Effector memory CD4-positive, alpha-beta T cell (primary cell): ENCODE results near the gene IL1R2.
"Not testable (repeated sequence)": the region's sequence is repeated elsewhere in the genome, so short reads cannot be mapped to it uniquely, and the experiment has no call there.

Experiments used
- DNase-seq, 3 donors: peaks; one replicate each; pipeline ENCODE4 v3.0.0-alpha.2; 2020
- H3K27ac ChIP-seq: 2 replicates; pipeline ENCODE4 v1.7.0; 2013; ENCODE audit warnings: mild to moderate bottlenecking, low read length, moderate library complexity; ENCODE audit not compliant: insufficient read depth, poor library complexity, severe bottlenecking
- H3K27me3 ChIP-seq: replicated peaks from 2 replicates; pipeline ENCODE4 v1.7.0; 2013; ENCODE audit warnings: mild to moderate bottlenecking, low read length; ENCODE audit not compliant: insufficient read depth, control insufficient read depth, poor library complexity, severe bottlenecking
- H3K36me3 ChIP-seq: 2 replicates; pipeline ENCODE4 v1.7.0; 2013; ENCODE audit warnings: mild to moderate bottlenecking, low read length, moderate library complexity; ENCODE audit not compliant: control insufficient read depth, insufficient read depth
- H3K4me1 ChIP-seq: 2 replicates; pipeline ENCODE4 v1.7.0; 2013; ENCODE audit warnings: low read length, mild to moderate bottlenecking; ENCODE audit not compliant: control insufficient read depth, insufficient read depth, poor library complexity, severe bottlenecking
- H3K4me3 ChIP-seq: 2 replicates; pipeline ENCODE4 v1.7.0; 2013; ENCODE audit warnings: low read length, low read depth, mild to moderate bottlenecking; ENCODE audit not compliant: insufficient read depth, poor library complexity, severe bottlenecking
- H3K9me3 ChIP-seq: 2 replicates; pipeline ENCODE4 v1.7.0; 2013; ENCODE audit warnings: mild to moderate bottlenecking, low read length, moderate library complexity; ENCODE audit not compliant: control insufficient read depth

IL1R2 gene

GRCh38 chr2:101998556-101998895 is 6.8 kb downstream of the IL1R2 start:
- no peak for DNase-seq
- no peaks in the 10 kb centered on the region for H3K4me1 ChIP-seq
- H3K36me3 ChIP-seq, result no peaks in the 10 kb centered on the region
- H3K27ac ChIP-seq, result no peak overlapping the region
- no peaks in the 10 kb centered on the region for H3K27me3 ChIP-seq
- no peak overlapping the region for H3K4me3 ChIP-seq
- no peaks in the 10 kb centered on the region for H3K9me3 ChIP-seq

DNA sequence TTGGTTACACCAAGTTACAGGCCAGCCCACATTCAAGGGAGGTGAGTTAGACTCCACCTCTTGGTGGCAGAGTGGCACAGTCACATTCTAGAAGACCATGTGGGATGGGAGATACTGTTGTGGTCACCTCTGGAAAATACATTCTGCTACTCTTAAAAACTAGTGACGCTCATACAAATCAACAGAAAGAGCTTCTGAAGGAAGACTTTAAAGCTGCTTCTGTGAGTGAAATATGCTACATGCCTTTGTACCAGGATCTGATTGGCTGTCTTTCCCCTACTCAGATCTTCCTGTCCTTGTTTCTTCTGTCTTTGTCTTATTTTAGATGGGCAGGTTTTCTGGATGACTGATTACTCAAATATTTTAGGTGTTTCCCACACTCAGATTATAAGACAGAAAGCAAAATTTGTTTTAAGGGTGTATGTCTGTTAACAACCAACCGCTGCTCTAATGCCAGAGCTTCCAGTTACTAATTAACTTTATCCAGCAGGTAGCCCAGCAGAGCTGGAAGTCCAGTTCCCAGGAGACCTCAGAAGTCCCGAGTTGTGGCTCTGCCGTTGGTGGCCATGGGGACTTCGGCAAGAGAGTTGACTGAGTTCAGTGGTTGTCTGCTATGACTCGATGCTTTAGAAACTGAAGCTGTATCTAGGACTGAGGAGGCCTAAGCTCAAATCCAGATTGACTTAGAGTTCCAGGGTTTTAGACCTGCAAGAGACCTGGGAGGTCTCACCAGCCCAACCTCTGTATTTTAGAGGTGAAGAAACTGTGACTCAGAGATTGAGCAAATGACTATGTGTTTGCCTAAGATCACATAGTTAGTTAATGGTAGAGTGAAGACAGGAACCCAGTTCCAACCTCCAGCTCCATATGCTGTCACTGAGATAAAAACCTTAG is 7.4 kb downstream of the IL1R2 start:
- H3K27me3 ChIP-seq, result no peaks in the 10 kb centered on the region
- no peak overlapping the region for H3K27ac ChIP-seq
- no peak for DNase-seq
- no peaks in the 10 kb centered on the region for H3K36me3 ChIP-seq
- H3K4me1 ChIP-seq, result no peaks in the 10 kb centered on the region
- no peak overlapping the region for H3K4me3 ChIP-seq
- H3K9me3 ChIP-seq, result no peaks in the 10 kb centered on the region

DNA sequence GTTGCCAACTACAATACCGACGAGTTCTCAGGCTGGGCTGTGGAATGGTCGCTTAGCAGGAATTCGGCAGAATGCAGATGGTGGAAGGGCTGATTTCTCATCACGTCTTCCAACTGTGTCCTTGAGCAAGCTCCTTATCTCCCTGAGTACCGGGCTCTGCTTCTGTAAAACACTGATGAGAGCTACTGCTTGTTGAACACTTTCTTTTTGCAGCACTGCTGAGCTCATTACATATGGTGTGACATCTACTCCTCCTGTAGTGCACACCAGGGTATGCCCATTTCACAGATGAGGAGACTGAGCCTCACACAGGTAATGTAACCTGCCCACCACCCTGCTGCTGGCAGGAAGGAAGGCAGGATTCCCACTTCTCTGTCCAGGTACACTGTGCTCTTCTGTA is 8.3 kb downstream of the IL1R2 start:
- H3K9me3 ChIP-seq, result no peaks in the 10 kb centered on the region
- no peaks in the 10 kb centered on the region for H3K36me3 ChIP-seq
- no peaks in the 10 kb centered on the region for H3K27me3 ChIP-seq
- no peak for DNase-seq
- H3K4me3 ChIP-seq, result no peak overlapping the region
- peaks cover 3% of the 10 kb centered on the region for H3K4me1 ChIP-seq
- H3K27ac ChIP-seq, result no peak overlapping the region

GRCh38 chr2:102000813-102001766 is 9.3 kb downstream of the IL1R2 start:
- Histone ChIP-seq H3K4me1 (peaks cover 3% of the 10 kb centered on the region), H3K36me3 (no peaks in the 10 kb centered on the region), H3K9me3 (no peaks in the 10 kb centered on the region), H3K27ac (no peak overlapping the region), H3K27me3 (no peaks in the 10 kb centered on the region), H3K4me3 (no peak overlapping the region)
- DNase-seq, result no peak

DNA sequence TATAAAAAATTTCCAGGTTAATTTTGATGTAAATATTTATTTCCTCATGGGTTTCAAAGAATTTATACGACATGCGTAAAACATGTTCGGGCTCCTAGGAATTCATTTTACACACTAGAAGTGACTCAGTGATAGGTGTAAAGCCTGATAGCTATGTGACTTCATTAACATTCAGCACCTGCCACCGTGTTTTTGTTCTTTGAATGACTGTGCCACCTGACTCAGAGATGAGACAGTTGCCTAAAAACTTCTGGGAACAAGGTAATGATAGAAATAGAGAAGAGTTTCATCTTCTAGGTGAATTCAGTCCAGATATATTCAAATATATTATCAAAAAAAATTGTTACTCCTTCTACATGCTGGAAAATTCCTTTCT is 10.0 kb downstream of the IL1R2 start:
- Histone ChIP-seq H3K36me3 (no peaks in the 10 kb centered on the region), H3K27ac (no peak overlapping the region), H3K4me1 (peaks cover 3% of the 10 kb centered on the region), H3K4me3 (no peak overlapping the region), H3K27me3 (no peaks in the 10 kb centered on the region), H3K9me3 (no peaks in the 10 kb centered on the region)
- DNase-seq, result no peak

DNA sequence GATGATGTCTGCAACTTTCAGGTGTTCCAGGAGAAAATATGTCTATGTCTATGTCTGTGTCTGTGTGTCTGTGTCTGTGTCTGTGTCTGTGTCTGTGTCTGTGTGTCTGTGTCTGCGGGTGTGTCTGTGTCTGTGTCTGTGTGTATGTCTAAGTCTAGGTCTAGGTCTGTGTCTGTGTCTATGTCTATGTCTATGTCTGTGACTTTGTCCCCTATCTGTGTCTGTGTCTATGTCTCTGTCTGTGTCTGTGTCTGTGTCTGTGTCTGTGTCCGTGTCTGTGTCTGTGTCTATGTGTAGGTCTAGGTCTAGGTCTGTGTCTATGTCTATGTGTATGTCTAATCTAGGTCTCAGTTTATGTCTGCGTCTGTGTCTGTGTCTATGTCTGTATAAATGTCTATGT is 10.5 kb downstream of the IL1R2 start:
- Histone ChIP-seq H3K36me3 (no peaks in the 10 kb centered on the region), H3K9me3 (no peaks in the 10 kb centered on the region), H3K27ac (no peak overlapping the region), H3K4me1 (peaks cover 3% of the 10 kb centered on the region), H3K27me3 (no peaks in the 10 kb centered on the region), H3K4me3 (no peak overlapping the region)
- no peak for DNase-seq

DNA sequence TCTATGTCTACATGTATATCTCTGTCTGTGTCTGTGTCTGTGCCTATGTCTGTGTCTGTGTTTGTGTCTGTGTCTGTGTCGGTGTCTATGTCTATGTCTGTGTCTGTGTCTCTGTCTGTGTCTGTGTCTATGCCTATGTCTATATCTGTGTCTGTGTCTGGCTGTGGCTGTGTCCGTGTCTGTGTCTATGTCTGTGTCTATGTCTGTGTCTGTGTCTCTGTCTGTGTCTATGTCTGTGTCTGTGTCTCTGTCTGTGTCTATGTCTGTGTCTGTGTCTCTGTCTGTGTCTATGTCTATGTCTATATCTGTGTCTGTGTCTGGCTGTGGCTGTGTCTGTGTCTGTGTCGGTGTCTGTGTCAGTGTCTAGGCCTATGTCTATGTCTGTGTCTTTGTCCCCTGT is 11.1 kb downstream of the IL1R2 start:
- H3K36me3 ChIP-seq, DNase-seq, H3K9me3 ChIP-seq, H3K4me1 ChIP-seq, H3K4me3 ChIP-seq, H3K27ac ChIP-seq, H3K27me3 ChIP-seq: not testable (repeated sequence)

- no peaks in the 10 kb centered on the region for H3K9me3 ChIP-seq
- H3K27ac ChIP-seq, result no peak overlapping the region
- DNase-seq, result no peak
- H3K4me1 ChIP-seq, result peaks cover 3% of the 10 kb centered on the region
- H3K4me3 ChIP-seq, result no peak overlapping the region
- H3K27me3 ChIP-seq, result no peaks in the 10 kb centered on the region
- H3K36me3 ChIP-seq, result no peaks in the 10 kb centered on the region
Measured at GRCh38 chr2:102003696-102004095, 11.9 kb downstream of the IL1R2 start.

DNA sequence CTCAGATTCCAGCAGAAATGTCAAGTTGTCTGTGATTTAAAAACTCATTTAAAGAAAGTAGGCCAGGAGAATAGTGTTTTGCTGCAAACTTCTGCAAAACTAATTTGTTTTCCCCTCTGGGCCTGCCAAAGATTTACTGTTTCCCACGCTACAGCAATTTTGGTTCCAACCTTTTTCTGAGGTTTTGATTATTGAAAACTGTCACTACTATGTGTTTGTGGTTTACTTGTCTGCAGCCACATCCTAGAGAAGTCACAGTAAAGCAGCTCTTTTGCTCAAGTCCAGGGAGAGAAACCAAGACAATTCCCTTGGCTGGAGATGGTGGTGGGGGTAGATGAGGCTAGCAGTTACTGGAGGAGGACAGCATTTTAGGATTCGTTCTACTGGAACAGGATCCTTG is 12.8 kb downstream of the IL1R2 start:
- DNase-seq, result no peak
- no peak overlapping the region for H3K4me3 ChIP-seq
- peaks cover 3% of the 10 kb centered on the region for H3K4me1 ChIP-seq
- no peak overlapping the region for H3K27ac ChIP-seq
- no peaks in the 10 kb centered on the region for H3K27me3 ChIP-seq
- H3K36me3 ChIP-seq, result no peaks in the 10 kb centered on the region
- no peaks in the 10 kb centered on the region for H3K9me3 ChIP-seq

- no peaks in the 10 kb centered on the region for H3K36me3 ChIP-seq
- no peak overlapping the region for H3K4me3 ChIP-seq
- DNase-seq, result no peak
- no peaks in the 10 kb centered on the region for H3K27me3 ChIP-seq
- no peak overlapping the region for H3K27ac ChIP-seq
- no peaks in the 10 kb centered on the region for H3K9me3 ChIP-seq
- H3K4me1 ChIP-seq, result peaks cover 3% of the 10 kb centered on the region
Measured at GRCh38 chr2:102005449-102005848, 13.7 kb downstream of the IL1R2 start.
